ENCODE data around the gene KRT78. TPM values are rescaled to one million over a fixed set of nuclear protein-coding genes. Genes with fewer than 3 reads are reported as not detected.

KRT78 gene
- total and polyA plus RNA-seq, 3 donors from 2014 or later, result 0.93 to 1.1 (median 0.99) TPM

- Histone ChIP-seq H3K4me1 (no peaks in the 10 kb centered on the region), H3K27ac (no peak overlapping the region), H3K27me3 (no peaks in the 10 kb centered on the region), H3K9me3 (no peaks in the 10 kb centered on the region), H3K36me3 (ENCODE audit: low read depth, missing control alignments) (no peaks in the 10 kb centered on the region), H3K4me3 (no peak overlapping the region)
- intact Hi-C loops (cut with DNase I; ENCODE audit: low total_unique reads), result no loop called here
- TF ChIP-seq POLR2A (IDR thresholded peaks at IDR 0.05), result no peak
- WGBS, 2 donors, result 85 to 90% methylated on average over 5 of the region's 5 CpGs
- DNase-seq, result no peak
Observed at GRCh38 chr12:52799505-52800211, 49.1 kb downstream of the KRT78 start.

GRCh38 chr12:52798671-52799504 is 49.9 kb downstream of the KRT78 start:
- Histone ChIP-seq H3K9me3 (no peaks in the 10 kb centered on the region), H3K4me3 (no peak overlapping the region), H3K27me3 (no peaks in the 10 kb centered on the region), H3K36me3 (ENCODE audit: low read depth, missing control alignments) (no peaks in the 10 kb centered on the region), H3K4me1 (no peaks in the 10 kb centered on the region), H3K27ac (no peak overlapping the region)
- intact Hi-C loops (cut with DNase I; ENCODE audit: low total_unique reads), result no loop called here
- DNase-seq, result no peak
- 63 to 74% methylated on average over 7 of the region's 7 CpGs for WGBS, 2 donors
- no peak for TF ChIP-seq CTCF (IDR thresholded peaks at IDR 0.05)
- no peak for TF ChIP-seq POLR2A (IDR thresholded peaks at IDR 0.05)

GRCh38 chr12:52798003-52798670 is 50.7 kb downstream of the KRT78 start:
- 91 to 93% methylated on average over 4 of the region's 4 CpGs for WGBS, 2 donors
- H3K9me3 ChIP-seq, result no peaks in the 10 kb centered on the region
- TF ChIP-seq POLR2A (IDR thresholded peaks at IDR 0.05), result no peak
- no peak for TF ChIP-seq CTCF (IDR thresholded peaks at IDR 0.05)

GRCh38 chr12:52797529-52797894 is 51.3 kb downstream of the KRT78 start:
- H3K4me3 ChIP-seq, result no peak overlapping the region
- TF ChIP-seq POLR2A (IDR thresholded peaks at IDR 0.05) (no peak), CTCF (IDR thresholded peaks at IDR 0.05) (no peak)
- no peaks in the 10 kb centered on the region for H3K4me1 ChIP-seq
- H3K36me3 ChIP-seq (ENCODE audit: low read depth, missing control alignments), result no peaks in the 10 kb centered on the region
- no peaks in the 10 kb centered on the region for H3K9me3 ChIP-seq
- intact Hi-C loops (cut with DNase I; ENCODE audit: low total_unique reads), result no loop called here
- H3K27ac ChIP-seq, result no peak overlapping the region
- DNase-seq, result no peak
- no peaks in the 10 kb centered on the region for H3K27me3 ChIP-seq

More at GRCh38 chr12:52798003-52798670, 50.7 kb downstream of the KRT78 start:
- H3K4me1 ChIP-seq, result no peaks in the 10 kb centered on the region
- intact Hi-C loops (cut with DNase I; ENCODE audit: low total_unique reads), result no loop called here
- no peak overlapping the region for H3K4me3 ChIP-seq
- no peak for DNase-seq
- no peaks in the 10 kb centered on the region for H3K36me3 ChIP-seq (ENCODE audit: low read depth, missing control alignments)
- H3K27ac ChIP-seq, result no peak overlapping the region
- no peaks in the 10 kb centered on the region for H3K27me3 ChIP-seq

- H3K27me3 ChIP-seq, result no peaks in the 10 kb centered on the region
- 71 to 76% methylated on average over 3 of the region's 3 CpGs for WGBS, 2 donors
- no peaks in the 10 kb centered on the region for H3K9me3 ChIP-seq
- intact Hi-C loops (cut with DNase I; ENCODE audit: low total_unique reads), result no loop called here
- DNase-seq, result no peak
- TF ChIP-seq POLR2A (IDR thresholded peaks at IDR 0.05) (no peak), CTCF (IDR thresholded peaks at IDR 0.05) (no peak)
- no peak overlapping the region for H3K4me3 ChIP-seq
- no peaks in the 10 kb centered on the region for H3K4me1 ChIP-seq
- H3K36me3 ChIP-seq (ENCODE audit: low read depth, missing control alignments), result no peaks in the 10 kb centered on the region
- no peak overlapping the region for H3K27ac ChIP-seq
Observed at GRCh38 chr12:52796839-52797528, 51.8 kb downstream of the KRT78 start.

Measured in testis (tissue), 3 donors.